Measurements from ENCODE around the gene DRC1. TPM values are rescaled to one million over a fixed set of nuclear protein-coding genes. Genes with fewer than 3 reads are reported as not detected.
A peak's percentile ranks its signal among the peaks of the same experiment; 100 is the strongest.

Gene DRC1
- total RNA-seq, 1 donor from 2014 or later = not detected

- Mint-ChIP-seq H3K9me3 (no peaks in the 10 kb centered on the region), H3K4me1 (ENCODE audit: low read depth) (no peaks in the 10 kb centered on the region), H3K36me3 (ENCODE audit: low read depth) (no peaks in the 10 kb centered on the region), H3K4me3 (no peak overlapping the region), H3K27me3 (ENCODE audit: insufficient read depth) (no peaks in the 10 kb centered on the region), H3K27ac (no peak overlapping the region)
- intact Hi-C loops (cut with micrococcal nuclease) = no loop called here
- no peak for DNase-seq (ENCODE audit: low spot score)
Observed at GRCh38 chr2:26489213-26489850, 87.6 kb downstream of the DRC1 start.

GRCh38 chr2:26491563-26492167 is 89.9 kb downstream of the DRC1 start:
- Mint-ChIP-seq H3K9me3 (no peaks in the 10 kb centered on the region), H3K36me3 (ENCODE audit: low read depth) (no peaks in the 10 kb centered on the region), H3K4me3 (no peak overlapping the region), H3K27ac (no peak overlapping the region), H3K4me1 (ENCODE audit: low read depth) (no peaks in the 10 kb centered on the region), H3K27me3 (ENCODE audit: insufficient read depth) (peaks cover 3% of the 10 kb centered on the region)
- intact Hi-C loops (cut with micrococcal nuclease) = no loop called here
- no peak for DNase-seq (ENCODE audit: low spot score)

GRCh38 chr2:26492749-26493515 is 91.2 kb downstream of the DRC1 start:
- Mint-ChIP-seq H3K4me3 (no peak overlapping the region), H3K27ac (no peak overlapping the region)

GRCh38 chr2:26493566-26493965 is 91.8 kb downstream of the DRC1 start:
- no peaks in the 10 kb centered on the region for H3K4me1 Mint-ChIP-seq (ENCODE audit: low read depth)
- no peaks in the 10 kb centered on the region for H3K36me3 Mint-ChIP-seq (ENCODE audit: low read depth)
- no peak overlapping the region for H3K27ac Mint-ChIP-seq
- H3K9me3 Mint-ChIP-seq = no peaks in the 10 kb centered on the region
- no peak for DNase-seq (ENCODE audit: low spot score)
- intact Hi-C loops (cut with micrococcal nuclease) = no loop called here
- H3K4me3 Mint-ChIP-seq = no peak overlapping the region
- H3K27me3 Mint-ChIP-seq (ENCODE audit: insufficient read depth) = peaks cover 3% of the 10 kb centered on the region

More at GRCh38 chr2:26492749-26493515, 91.2 kb downstream of the DRC1 start:
- Mint-ChIP-seq H3K36me3 (ENCODE audit: low read depth) (no peaks in the 10 kb centered on the region), H3K4me1 (ENCODE audit: low read depth) (no peaks in the 10 kb centered on the region), H3K27me3 (ENCODE audit: insufficient read depth) (peaks cover 3% of the 10 kb centered on the region), H3K9me3 (no peaks in the 10 kb centered on the region)
- DNase-seq (ENCODE audit: low spot score) = no peak
- intact Hi-C loops (cut with micrococcal nuclease) = no loop called here

- H3K4me3 Mint-ChIP-seq = no peak overlapping the region
- H3K36me3 Mint-ChIP-seq (ENCODE audit: low read depth) = no peaks in the 10 kb centered on the region
- H3K27ac Mint-ChIP-seq = no peak overlapping the region
- H3K9me3 Mint-ChIP-seq = no peaks in the 10 kb centered on the region
- no peaks in the 10 kb centered on the region for H3K4me1 Mint-ChIP-seq (ENCODE audit: low read depth)
- DNase-seq (ENCODE audit: low spot score) = no peak
- peaks cover 6% of the 10 kb centered on the region for H3K27me3 Mint-ChIP-seq (ENCODE audit: insufficient read depth)
- intact Hi-C loops (cut with micrococcal nuclease) = no loop called here
Observed at GRCh38 chr2:26494199-26494598, 92.5 kb downstream of the DRC1 start.

GRCh38 chr2:26494891-26495290 is 93.2 kb downstream of the DRC1 start:
- H3K4me3 Mint-ChIP-seq = no peak overlapping the region
- peaks cover 6% of the 10 kb centered on the region for H3K27me3 Mint-ChIP-seq (ENCODE audit: insufficient read depth)
- no peaks in the 10 kb centered on the region for H3K9me3 Mint-ChIP-seq
- H3K27ac Mint-ChIP-seq = no peak overlapping the region
- H3K36me3 Mint-ChIP-seq (ENCODE audit: low read depth) = no peaks in the 10 kb centered on the region
- no peak for DNase-seq (ENCODE audit: low spot score)
- H3K4me1 Mint-ChIP-seq (ENCODE audit: low read depth) = no peaks in the 10 kb centered on the region
- intact Hi-C loops (cut with micrococcal nuclease) = no loop called here

GRCh38 chr2:26495705-26496297 is 94.1 kb downstream of the DRC1 start:
- DNase-seq (ENCODE audit: low spot score) = no peak
- no peaks in the 10 kb centered on the region for H3K9me3 Mint-ChIP-seq
- intact Hi-C loops (cut with micrococcal nuclease) = no loop called here
- peaks cover 6% of the 10 kb centered on the region for H3K27me3 Mint-ChIP-seq (ENCODE audit: insufficient read depth)
- no peaks in the 10 kb centered on the region for H3K36me3 Mint-ChIP-seq (ENCODE audit: low read depth)
- no peak overlapping the region for H3K4me3 Mint-ChIP-seq
- H3K4me1 Mint-ChIP-seq (ENCODE audit: low read depth) = no peaks in the 10 kb centered on the region
- no peak overlapping the region for H3K27ac Mint-ChIP-seq

- no peak for DNase-seq (ENCODE audit: low spot score)
- Mint-ChIP-seq H3K4me1 (ENCODE audit: low read depth) (peaks cover 7% of the 10 kb centered on the region), H3K27ac (no peak overlapping the region), H3K4me3 (no peak overlapping the region), H3K9me3 (no peaks in the 10 kb centered on the region), H3K27me3 (ENCODE audit: insufficient read depth) (peaks cover 8% of the 10 kb centered on the region), H3K36me3 (ENCODE audit: low read depth) (no peaks in the 10 kb centered on the region)
- intact Hi-C loops (cut with micrococcal nuclease) = no loop called here
Observed at GRCh38 chr2:26500406-26500805, 98.7 kb downstream of the DRC1 start.

GRCh38 chr2:26503231-26503880 is 101.6 kb downstream of the DRC1 start:
- intact Hi-C loops (cut with micrococcal nuclease) = loop anchor here (1.0 kb wide), 3 partner anchors 74 to 242 kb away; partner anchors contain the start of genes ADGRF3 and SELENOI
- peak; percentile 83 for DNase-seq (ENCODE audit: low spot score)
- peak overlapping the region; percentile 79 for H3K4me3 Mint-ChIP-seq
- H3K36me3 Mint-ChIP-seq (ENCODE audit: low read depth) = no peaks in the 10 kb centered on the region
- H3K9me3 Mint-ChIP-seq = no peaks in the 10 kb centered on the region
- peaks cover 5% of the 10 kb centered on the region for H3K27me3 Mint-ChIP-seq (ENCODE audit: insufficient read depth)
- peak overlapping the region; percentile 51 for H3K27ac Mint-ChIP-seq
- peaks cover 7% of the 10 kb centered on the region for H3K4me1 Mint-ChIP-seq (ENCODE audit: low read depth)

GRCh38 chr2:26504002-26504401 is 102.3 kb downstream of the DRC1 start:
- DNase-seq (ENCODE audit: low spot score) = no peak
- Mint-ChIP-seq H3K4me3 (peak overlapping the region; percentile 79), H3K27ac (no peak overlapping the region), H3K27me3 (ENCODE audit: insufficient read depth) (peaks cover 4% of the 10 kb centered on the region), H3K36me3 (ENCODE audit: low read depth) (no peaks in the 10 kb centered on the region), H3K4me1 (ENCODE audit: low read depth) (peaks cover 7% of the 10 kb centered on the region), H3K9me3 (no peaks in the 10 kb centered on the region)
- intact Hi-C loops (cut with micrococcal nuclease) = no loop called here

GRCh38 chr2:26506279-26506678 is 104.6 kb downstream of the DRC1 start:
- H3K27me3 Mint-ChIP-seq (ENCODE audit: insufficient read depth) = peaks cover 1% of the 10 kb centered on the region
- H3K4me1 Mint-ChIP-seq (ENCODE audit: low read depth) = peaks cover 7% of the 10 kb centered on the region
- intact Hi-C loops (cut with micrococcal nuclease) = no loop called here
- no peaks in the 10 kb centered on the region for H3K9me3 Mint-ChIP-seq
- no peak for DNase-seq (ENCODE audit: low spot score)
- no peaks in the 10 kb centered on the region for H3K36me3 Mint-ChIP-seq (ENCODE audit: low read depth)
- H3K27ac Mint-ChIP-seq = no peak overlapping the region
- no peak overlapping the region for H3K4me3 Mint-ChIP-seq
